IPS-18c (cell line): ENCODE data around the gene SSBP3.

Experiments
- H3K4me3 ChIP-seq: 2 replicates; pipeline ENCODE4 v1.7.0; 2013; ENCODE audit warnings: low read depth, mild to moderate bottlenecking, low read length, moderate library complexity; ENCODE audit not compliant: insufficient read depth
- H3K9me3 ChIP-seq: one replicate; pipeline ENCODE4 v1.6.1; 2013; ENCODE audit warnings: mild to moderate bottlenecking, low read length, moderate library complexity; ENCODE audit not compliant: control insufficient read depth, insufficient read depth

Gene SSBP3

GRCh38 chr1:54292002-54292911 is 113.9 kb downstream of the SSBP3 start:
- no peaks in the 10 kb centered on the region for H3K9me3 ChIP-seq
- H3K4me3 ChIP-seq = no peak overlapping the region

- Histone ChIP-seq H3K4me3 (no peak overlapping the region), H3K9me3 (no peaks in the 10 kb centered on the region)
These were observed 114.8 kb downstream of the SSBP3 start for GRCh38 chr1:54291276-54292001.

- no peaks in the 10 kb centered on the region for H3K9me3 ChIP-seq
- no peak overlapping the region for H3K4me3 ChIP-seq
These were observed 115.5 kb downstream of the SSBP3 start for GRCh38 chr1:54290506-54291184.

GRCh38 chr1:54289712-54290233 is 116.4 kb downstream of the SSBP3 start:
- Histone ChIP-seq H3K9me3 (no peaks in the 10 kb centered on the region), H3K4me3 (no peak overlapping the region)

- H3K9me3 ChIP-seq = no peaks in the 10 kb centered on the region
- H3K4me3 ChIP-seq = no peak overlapping the region
These were observed 118.4 kb downstream of the SSBP3 start for GRCh38 chr1:54287801-54288211.

GRCh38 chr1:54287176-54287650 is 119.0 kb downstream of the SSBP3 start:
- H3K4me3 ChIP-seq = no peak overlapping the region
- H3K9me3 ChIP-seq = no peaks in the 10 kb centered on the region

- no peak overlapping the region for H3K4me3 ChIP-seq
These were observed 120.3 kb downstream of the SSBP3 start for GRCh38 chr1:54285815-54286345.

GRCh38 chr1:54284781-54285529 is 121.2 kb downstream of the SSBP3 start:
- H3K4me3 ChIP-seq = no peak overlapping the region
- H3K9me3 ChIP-seq = no peaks in the 10 kb centered on the region

More at GRCh38 chr1:54285815-54286345, 120.3 kb downstream of the SSBP3 start:
- H3K9me3 ChIP-seq = no peaks in the 10 kb centered on the region

- H3K9me3 ChIP-seq = no peaks in the 10 kb centered on the region
- H3K4me3 ChIP-seq = no peak overlapping the region
These were observed 122.4 kb downstream of the SSBP3 start for GRCh38 chr1:54283635-54284385.

GRCh38 chr1:54282101-54282847 is 123.9 kb downstream of the SSBP3 start:
- no peaks in the 10 kb centered on the region for H3K9me3 ChIP-seq

GRCh38 chr1:54280651-54281050 is 125.5 kb downstream of the SSBP3 start:
- no peaks in the 10 kb centered on the region for H3K9me3 ChIP-seq
- H3K4me3 ChIP-seq = no peak overlapping the region

More at GRCh38 chr1:54282101-54282847, 123.9 kb downstream of the SSBP3 start:
- H3K4me3 ChIP-seq = no peak overlapping the region

- no peaks in the 10 kb centered on the region for H3K9me3 ChIP-seq
- no peak overlapping the region for H3K4me3 ChIP-seq
These were observed 126.7 kb downstream of the SSBP3 start for GRCh38 chr1:54279457-54279856.

GRCh38 chr1:54278941-54279422 is 127.2 kb downstream of the SSBP3 start:
- Histone ChIP-seq H3K9me3 (no peaks in the 10 kb centered on the region), H3K4me3 (no peak overlapping the region)

- Histone ChIP-seq H3K9me3 (no peaks in the 10 kb centered on the region), H3K4me3 (no peak overlapping the region)
These were observed 128.5 kb downstream of the SSBP3 start for GRCh38 chr1:54277451-54278341.
